K562 (cell line): Measurements from ENCODE around the gene KLHDC7B. TPM values are rescaled to one million over a fixed set of nuclear protein-coding genes. Genes with fewer than 3 reads are reported as not detected.

Experiments used
- BHLHE40 ChIP-seq: IDR thresholded peaks from 2 replicates; pipeline ENCODE4 v1.6.1; 2011; ENCODE audit warnings: low read length, improper control_type of control experiment
- GATAD2B ChIP-seq: fragments of 450-650 bp; IDR thresholded peaks from 2 replicates; pipeline ENCODE4 v1.6.1; 2017; ENCODE audit warnings: mild to moderate bottlenecking, borderline replicate concordance
- GTF3C2 ChIP-seq: IDR thresholded peaks from 3 replicates; pipeline ENCODE4 v1.6.1; 2011; ENCODE audit warnings: borderline replicate concordance, mild to moderate bottlenecking, moderate library complexity; ENCODE audit not compliant: insufficient read length; ENCODE audit errors: extremely low read depth
- HNRNPLL ChIP-seq: fragments of 200-400 bp; formaldehyde crosslinking; IDR thresholded peaks from 2 replicates; pipeline ENCODE4 v1.6.1; 2017; ENCODE audit warnings: low read length, low read depth, mild to moderate bottlenecking; ENCODE audit not compliant: poor library complexity, severe bottlenecking
- NFIC ChIP-seq: fragments of 450-650 bp; IDR thresholded peaks from 2 replicates; pipeline ENCODE4 v1.6.1; 2017; ENCODE audit warnings: mild to moderate bottlenecking, inconsistent platforms
- PHF8 ChIP-seq: fragments of 200-600 bp; sonication (generic); IDR thresholded peaks from 2 replicates; pipeline ENCODE4 v1.6.1; 2012; ENCODE audit warnings: mixed run types, mild to moderate bottlenecking, inconsistent platforms, low read length, moderate library complexity, borderline replicate concordance
- SMAD4 ChIP-seq: fragments of 250-450 bp; sonication (Bioruptor Pico); conservative IDR thresholded peaks from 2 replicates; pipeline ENCODE4 v1.8.0; 2021; ENCODE audit warnings: inconsistent platforms, mild to moderate bottlenecking, moderate library complexity
- STAT5A ChIP-seq: IDR thresholded peaks from 2 replicates; pipeline ENCODE4 v1.6.1; 2012; ENCODE audit warnings: low read length, inconsistent platforms, borderline replicate concordance
- TSHZ1 ChIP-seq: fragments of 250-450 bp; sonication (Bioruptor Pico); IDR thresholded peaks from 2 replicates; pipeline ENCODE4 v1.4.0; 2020; ENCODE audit warnings: mild to moderate bottlenecking, moderate library complexity
- ZBTB8A ChIP-seq: fragments of 450-650 bp; IDR thresholded peaks from 2 replicates; pipeline ENCODE4 v1.6.1; 2018; ENCODE audit warnings: mild to moderate bottlenecking, moderate library complexity; ENCODE audit not compliant: partially characterized antibody
- ZNF239 ChIP-seq: fragments of 250-450 bp; sonication (Bioruptor Pico); IDR thresholded peaks from 2 replicates; pipeline ENCODE4 v1.4.0; 2020; ENCODE audit warnings: mild to moderate bottlenecking
- ZSCAN32 ChIP-seq: fragments of 450-650 bp; formaldehyde crosslinking; IDR thresholded peaks from 2 replicates; pipeline ENCODE4 v1.4.0; 2020; ENCODE audit warnings: mild to moderate bottlenecking, moderate library complexity
- polyA plus RNA-seq, 8 experiments: library from polyadenylated mRNA; depleted of rRNA in 4 of 8; stranded (reverse) in 5 of 8; unstranded in 3 of 8; fragments of >200 nt; fragmentation: Nextera tagmentation in 2 of 8; fragmentation: Illumina TruSeq in 1 of 8; extraction: Ambion mirVana in 2 of 8; extraction: Trizol in 1 of 8; gene quantifications; 2 replicates each; pipeline versions ENCODE4 v1.2.1 to v1.2.3, GENCODE V29; 2011 to 2014; ENCODE audit warnings: inconsistent platforms in 1 of 8, missing spikeins in 1 of 8
- total RNA-seq, 7 experiments: library from RNA; depleted of rRNA in 6 of 7; stranded (reverse); fragments of >200 nt in 6 of 7; fragmentation: Illumina TruSeq in 2 of 7; extraction: Trizol in 2 of 7; gene quantifications; 2 replicates each; pipeline versions ENCODE4 v1.2.1 to v1.2.3, GENCODE V29; 2011 to 2021; ENCODE audit warnings: low replicate concordance in 1 of 7
- TF ChIP-seq, protein P1 (sequence below): sonication (generic); formaldehyde crosslinking; IDR thresholded peaks from 2 replicates; pipeline ENCODE4 v1.8.0; 2022; ENCODE audit warnings: missing genetic modification reagents, mild to moderate bottlenecking, borderline replicate concordance
- TF ChIP-seq, protein P2 (sequence below): fragments of 250-450 bp; sonication (Bioruptor Pico); IDR thresholded peaks from 2 replicates; pipeline ENCODE4 v1.8.0; 2022; ENCODE audit warnings: inconsistent platforms, mild to moderate bottlenecking, moderate library complexity, borderline replicate concordance
- TF ChIP-seq, protein P3 (sequence below): fragments of 450-650 bp; formaldehyde crosslinking; IDR thresholded peaks from 2 replicates; pipeline ENCODE4 v1.4.0; 2020; ENCODE audit warnings: mild to moderate bottlenecking, moderate library complexity

Gene KLHDC7B
- total and polyA plus RNA-seq, 9 of the 15 experiments (the other 6 are each of a cell fraction or from before 2014, with no cell fraction given) = 0.04 to 0.22 (median 0.05) TPM; not detected in 4

GRCh38 chr22:50525104-50525857 is 20.4 kb upstream of the KLHDC7B start, which contains the start of gene SCO2 (continued):
- TF ChIP-seq, protein P1, sequence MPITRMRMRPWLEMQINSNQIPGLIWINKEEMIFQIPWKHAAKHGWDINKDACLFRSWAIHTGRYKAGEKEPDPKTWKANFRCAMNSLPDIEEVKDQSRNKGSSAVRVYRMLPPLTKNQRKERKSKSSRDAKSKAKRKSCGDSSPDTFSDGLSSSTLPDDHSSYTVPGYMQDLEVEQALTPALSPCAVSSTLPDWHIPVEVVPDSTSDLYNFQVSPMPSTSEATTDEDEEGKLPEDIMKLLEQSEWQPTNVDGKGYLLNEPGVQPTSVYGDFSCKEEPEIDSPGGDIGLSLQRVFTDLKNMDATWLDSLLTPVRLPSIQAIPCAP (CRISPR knock-in tag) = no peak
- no peak for TF ChIP-seq GATAD2B
- TF ChIP-seq ZSCAN32 (CRISPR knock-in tag) = no peak
- TF ChIP-seq PHF8 = peak; percentile 74; the same call in 1 of the 2 replicates
- TF ChIP-seq, protein P2, sequence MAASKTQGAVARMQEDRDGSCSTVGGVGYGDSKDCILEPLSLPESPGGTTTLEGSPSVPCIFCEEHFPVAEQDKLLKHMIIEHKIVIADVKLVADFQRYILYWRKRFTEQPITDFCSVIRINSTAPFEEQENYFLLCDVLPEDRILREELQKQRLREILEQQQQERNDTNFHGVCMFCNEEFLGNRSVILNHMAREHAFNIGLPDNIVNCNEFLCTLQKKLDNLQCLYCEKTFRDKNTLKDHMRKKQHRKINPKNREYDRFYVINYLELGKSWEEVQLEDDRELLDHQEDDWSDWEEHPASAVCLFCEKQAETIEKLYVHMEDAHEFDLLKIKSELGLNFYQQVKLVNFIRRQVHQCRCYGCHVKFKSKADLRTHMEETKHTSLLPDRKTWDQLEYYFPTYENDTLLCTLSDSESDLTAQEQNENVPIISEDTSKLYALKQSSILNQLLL = no peak
- TF ChIP-seq TSHZ1 = no peak
- no peak for TF ChIP-seq STAT5A
- no peak for TF ChIP-seq GTF3C2
- no peak for TF ChIP-seq NFIC
- peak; percentile 88 for TF ChIP-seq BHLHE40
- TF ChIP-seq ZBTB8A = no peak
- peak; percentile 8 for TF ChIP-seq HNRNPLL
- TF ChIP-seq SMAD4 = no peak; the same call in 1 of the 2 replicates
- TF ChIP-seq, protein P3, sequence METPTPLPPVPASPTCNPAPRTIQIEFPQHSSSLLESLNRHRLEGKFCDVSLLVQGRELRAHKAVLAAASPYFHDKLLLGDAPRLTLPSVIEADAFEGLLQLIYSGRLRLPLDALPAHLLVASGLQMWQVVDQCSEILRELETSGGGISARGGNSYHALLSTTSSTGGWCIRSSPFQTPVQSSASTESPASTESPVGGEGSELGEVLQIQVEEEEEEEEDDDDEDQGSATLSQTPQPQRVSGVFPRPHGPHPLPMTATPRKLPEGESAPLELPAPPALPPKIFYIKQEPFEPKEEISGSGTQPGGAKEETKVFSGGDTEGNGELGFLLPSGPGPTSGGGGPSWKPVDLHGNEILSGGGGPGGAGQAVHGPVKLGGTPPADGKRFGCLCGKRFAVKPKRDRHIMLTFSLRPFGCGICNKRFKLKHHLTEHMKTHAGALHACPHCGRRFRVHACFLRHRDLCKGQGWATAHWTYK (CRISPR knock-in tag) = no peak
- TF ChIP-seq ZNF239 (CRISPR knock-in tag) = no peak
